Stimulated activated CD8-positive, alpha-beta memory T cell treated with anti-CD3 and anti-CD28 coated beads, Interleukin-4, amount 100 ng/mL, for 48 hours (primary cell): Measurements from ENCODE around the gene RIPPLY3.

ENCODE experiments used
- DNase-seq: peaks from one replicate; pipeline ENCODE4 v3.0.0-alpha.2; 2020

Gene RIPPLY3

DNA sequence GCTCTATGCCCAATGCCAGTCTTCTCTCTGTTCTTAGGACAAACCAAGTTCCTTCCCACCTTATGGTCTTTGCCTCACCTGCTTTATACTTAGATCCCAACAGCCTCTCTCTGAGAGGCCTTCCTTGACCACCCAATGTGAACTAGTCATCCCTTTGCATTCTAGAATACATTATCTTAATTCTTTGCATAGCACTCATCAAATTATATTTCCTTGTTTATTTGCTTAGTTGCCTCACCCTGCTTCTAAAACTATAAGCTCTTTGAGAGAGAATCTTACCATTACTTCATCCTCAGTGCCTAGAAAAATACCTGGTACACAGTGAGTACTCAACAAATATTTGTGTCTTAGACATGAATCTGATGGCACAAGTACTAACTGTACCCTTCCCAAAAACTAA is 58.3 kb downstream of the RIPPLY3 start:
- DNase-seq = no peak

DNA sequence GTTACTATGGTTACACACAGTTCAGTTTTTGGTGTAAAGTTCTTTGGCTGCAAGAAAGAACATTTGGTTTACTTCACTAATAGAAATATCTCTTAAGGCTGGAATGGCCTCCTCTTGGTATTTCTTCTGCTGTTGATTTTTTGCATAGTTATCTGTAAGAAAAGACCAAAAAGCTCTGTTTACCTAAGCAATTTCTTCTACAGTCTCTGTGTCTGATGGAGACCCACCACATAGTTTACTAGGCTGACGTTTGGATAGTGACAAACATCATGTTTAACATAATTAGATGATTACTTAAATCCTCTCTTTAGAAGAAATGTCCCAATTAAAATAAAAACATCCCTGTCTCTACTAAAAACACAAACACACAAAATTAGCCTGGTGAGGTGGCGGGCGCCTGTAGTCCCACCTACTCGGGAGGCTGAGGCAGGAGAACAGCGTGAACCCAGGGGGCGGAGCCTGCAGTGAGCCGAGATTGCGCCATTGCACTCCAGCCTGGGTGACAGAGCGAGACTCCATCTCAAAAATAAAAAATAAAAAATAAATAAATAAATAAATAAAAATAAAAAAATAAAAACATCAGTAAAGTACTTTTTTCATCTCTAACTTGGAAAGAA is 59.2 kb downstream of the RIPPLY3 start:
- no peak for DNase-seq
